HepG2 (cell line): ENCODE results near the gene KCNMA1. TPM values are rescaled to one million over a fixed set of nuclear protein-coding genes. Genes with fewer than 3 reads are reported as not detected.

Source experiments
- ATAC-seq: fragments of 200-7000 bp; cut with Tn5 transposase; 3 replicates; pipeline ENCODE4 v1.9.1; 2020; ENCODE audit warnings: mild to moderate bottlenecking, moderate library complexity
- BruUV-seq: library from RNA; stranded (reverse); fragments of 400-500 nt; replicated peaks from 2 replicates; lab custom pipeline; 2021; lab: Mats Ljungman, UMichigan
- CTCF ChIA-PET: fragments of 300-600 bp; formaldehyde crosslinking; extraction: SDS; loops from one replicate; lab custom pipeline; 2021; ENCODE audit warnings: low total read pairs, inconsistent platforms, low intra/inter-chr PET ratio; lab: Yijun Ruan, JAX
- POLR2A ChIA-PET: fragments of 350-600 bp; sonication (Branson Sonifier 250); formaldehyde crosslinking; loops from one replicate; lab custom pipeline; 2020; ENCODE audit warnings: antibody characterized with exemption, inconsistent platforms; lab: Yijun Ruan, JAX
- DNase-seq: peaks from one replicate; pipeline ENCODE4 v3.0.0-alpha.2; 2015; ENCODE audit warnings: low spot score
- FAIRE-seq: peaks from 3 replicates; lab custom pipeline; 2011; peaks lifted over from hg19 to GRCh38; lab: Jason Lieb, UNC
- H2AFZ ChIP-seq: one replicate; pipeline ENCODE4 v1.6.1; 2011; ENCODE audit warnings: low read length, inconsistent platforms
- H3K27ac ChIP-seq: fragments of 300-600 bp; 3 replicates; pipeline ENCODE4 v1.8.0; 2011; ENCODE audit warnings: mixed run types, mild to moderate bottlenecking, mixed read lengths, low read length, inconsistent platforms; ENCODE audit not compliant: insufficient read depth; ENCODE audit errors: extremely low read length
- H3K27me3 ChIP-seq, 2 experiments: fragments of 200-600 bp in 1 of 2; 2 replicates in 1 of 2; 3 replicates in 1 of 2; pipeline versions ENCODE4 v1.6.0 to v1.8.0; 2011; ENCODE audit warnings: low read length in 2 of 2, mild to moderate bottlenecking in 2 of 2, moderate library complexity in 2 of 2, inconsistent platforms in 1 of 2; ENCODE audit not compliant: insufficient read depth in 2 of 2, control insufficient read depth in 1 of 2
- H3K36me3 ChIP-seq, 2 experiments: fragments of 200-600 bp in 1 of 2; replicated peaks in 1 of 2; 2 replicates in 1 of 2; 3 replicates in 1 of 2; pipeline versions ENCODE4 v1.5.1 to v1.8.0; 2011; ENCODE audit warnings: low read length in 2 of 2, inconsistent platforms in 1 of 2; ENCODE audit not compliant: insufficient read depth in 2 of 2, control insufficient read depth in 1 of 2
- H3K4me1 ChIP-seq: 2 replicates; pipeline ENCODE4 v1.5.1; 2012; ENCODE audit warnings: low read length, inconsistent platforms; ENCODE audit not compliant: insufficient read depth
- H3K4me2 ChIP-seq: 2 replicates; pipeline ENCODE4 v1.6.0; 2011; ENCODE audit warnings: low read depth, low read length, inconsistent platforms
- H3K4me3 ChIP-seq, 3 experiments: fragments of 200-600 bp in 1 of 3; sonication (generic), shearing (Covaris generic) in 1 of 3; replicated peaks in 1 of 3; 2 replicates each; pipeline ENCODE4 v1.5.1; 2011 to 2016; ENCODE audit warnings: low read length in 3 of 3, inconsistent platforms in 2 of 3, low read depth in 2 of 3, mild to moderate bottlenecking in 2 of 3, control low read depth in 1 of 3, mixed read lengths in 1 of 3; ENCODE audit not compliant: insufficient read depth in 1 of 3
- H3K79me2 ChIP-seq: one replicate; pipeline ENCODE4 v1.6.1; 2011; ENCODE audit warnings: low read length, inconsistent platforms; ENCODE audit not compliant: insufficient read depth
- H3K9ac ChIP-seq: 2 replicates; pipeline ENCODE4 v1.6.0; 2011; ENCODE audit warnings: mild to moderate bottlenecking, low read depth, low read length, inconsistent platforms; ENCODE audit not compliant: insufficient read depth
- H3K9me3 ChIP-seq: 2 replicates; pipeline ENCODE4 v1.5.1; 2012; ENCODE audit warnings: mild to moderate bottlenecking, low read length
- H4K20me1 ChIP-seq: 2 replicates; pipeline ENCODE4 v1.6.0; 2011; ENCODE audit warnings: inconsistent platforms, mild to moderate bottlenecking, low read length, moderate library complexity; ENCODE audit not compliant: insufficient read depth
- HNRNPK ChIP-seq: fragments of 200-400 bp; formaldehyde crosslinking; IDR thresholded peaks from 2 replicates; pipeline ENCODE4 v1.6.1; 2018; ENCODE audit warnings: low read length, low read depth, moderate library complexity, mild to moderate bottlenecking; ENCODE audit not compliant: poor library complexity, severe bottlenecking
- NCOA2 ChIP-seq: sonication (generic); formaldehyde crosslinking; IDR thresholded peaks from 2 replicates; pipeline ENCODE4 v1.8.0; 2022; ENCODE audit warnings: inconsistent platforms
- PTBP1 ChIP-seq: fragments of 200-400 bp; formaldehyde crosslinking; IDR thresholded peaks from 2 replicates; pipeline ENCODE4 v1.6.1; 2018; ENCODE audit warnings: low read length, low read depth; ENCODE audit not compliant: poor library complexity, severe bottlenecking
- SIX4 ChIP-seq: sonication (generic); formaldehyde crosslinking; IDR thresholded peaks from 2 replicates; pipeline ENCODE4 v1.4.0; 2020; ENCODE audit warnings: missing genetic modification reagents
- TMF1 ChIP-seq: sonication (generic); formaldehyde crosslinking; IDR thresholded peaks from 2 replicates; pipeline ENCODE4 v1.8.1; 2022; ENCODE audit warnings: low read depth, missing genetic modification reagents
- TOE1 ChIP-seq: sonication (generic); formaldehyde crosslinking; IDR thresholded peaks from 2 replicates; pipeline ENCODE4 v1.4.0; 2020; ENCODE audit warnings: mild to moderate bottlenecking, missing genetic modification reagents
- ZNF10 ChIP-seq: sonication (generic); formaldehyde crosslinking; IDR thresholded peaks from 2 replicates; pipeline ENCODE4 v1.4.0; 2020; ENCODE audit warnings: mild to moderate bottlenecking, low read depth, missing genetic modification reagents, borderline replicate concordance
- ZNF121 ChIP-seq: sonication (generic); formaldehyde crosslinking; IDR thresholded peaks from 2 replicates; pipeline ENCODE4 v1.5.0; 2020; ENCODE audit warnings: mild to moderate bottlenecking, missing genetic modification reagents
- ZNF318 ChIP-seq: sonication (generic); formaldehyde crosslinking; IDR thresholded peaks from 2 replicates; pipeline ENCODE4 v1.4.0; 2020; ENCODE audit warnings: mild to moderate bottlenecking, missing genetic modification reagents
- ZNF333 ChIP-seq: sonication (generic); formaldehyde crosslinking; IDR thresholded peaks from 2 replicates; pipeline ENCODE4 v1.4.0; 2020; ENCODE audit warnings: mild to moderate bottlenecking, missing genetic modification reagents, borderline replicate concordance
- ZNF446 ChIP-seq: sonication (generic); formaldehyde crosslinking; IDR thresholded peaks from 2 replicates; pipeline ENCODE4 v1.5.0; 2020; ENCODE audit warnings: mild to moderate bottlenecking, missing genetic modification reagents
- ZNF549 ChIP-seq: sonication (generic); formaldehyde crosslinking; IDR thresholded peaks from 2 replicates; pipeline ENCODE4 v1.5.0; 2020; ENCODE audit warnings: missing genetic modification reagents
- WGBS: methylation state at CpG from one replicate; pipeline ENCODE4 v1.1.6; 2017; ENCODE audit warnings: low lambda C conversion rate; 5-methylcytosine and 5-hydroxymethylcytosine counted together
- in situ Hi-C: cut with HindIII; loops from 2 replicates; pipeline ENCODE4 v1.10.0; 2017; ENCODE audit warnings: low pct_unique_long_range_greater_than_20kb; ENCODE audit not compliant: extremely low pct_ligation_motif_present
- intact Hi-C: fragments of 100-400 bp; cut with micrococcal nuclease; formaldehyde crosslinking; loops from one replicate; pipeline ENCODE4 v1.10.0; 2022; ENCODE audit not compliant: unreplicated experiment
- polyA plus RNA-seq, 8 experiments: library from polyadenylated mRNA; depleted of rRNA in 3 of 8; stranded (reverse) in 7 of 8; unstranded in 1 of 8; fragments of >200 nt; fragmentation: Illumina TruSeq in 4 of 8; extraction: Trizol in 4 of 8; gene quantifications; 2 replicates each; pipeline versions ENCODE4 v1.2.1 to v1.2.3, GENCODE V29; 2011 to 2016; ENCODE audit warnings: low read depth in 4 of 8, missing spikeins in 1 of 8, mixed read lengths in 1 of 8; ENCODE audit not compliant: insufficient read depth in 1 of 8
- total RNA-seq, 5 experiments: library from RNA; depleted of rRNA; stranded (reverse); fragments of >200 nt; fragmentation: Illumina TruSeq; extraction: Trizol; gene quantifications; 2 replicates each; pipeline ENCODE4 v1.2.3, GENCODE V29; 2016; ENCODE audit warnings: low read depth in 1 of 5

The KCNMA1 gene
- total and polyA plus RNA-seq, 2 of the 13 experiments (the other 11 are each of a cell fraction or from before 2014, with no cell fraction given), result 0.02 TPM; not detected in 1

GRCh38 chr10:77189075-77189474 lies 448.5 kb downstream of the KCNMA1 start:
- no peak overlapping the region for H3K27ac ChIP-seq
- no peak overlapping the region for H3K4me2 ChIP-seq
- in situ Hi-C loops, result no loop called here
- no TSS peak for BruUV-seq
- no peak overlapping the region for H3K4me3 ChIP-seq
- intact Hi-C loops, result no loop called here
- POLR2A ChIA-PET, result no interaction called here
- no peaks in the 10 kb centered on the region for H3K9me3 ChIP-seq
- no peaks in the 10 kb centered on the region for H3K4me1 ChIP-seq
- no peak for ATAC-seq
- CTCF ChIA-PET, result no interaction called here
- FAIRE-seq, result no peak
- no peaks in the 10 kb centered on the region for H3K79me2 ChIP-seq
- DNase-seq, result no peak
- no peaks in the 10 kb centered on the region; a peak in 1 of 5 replicates for H3K27me3 ChIP-seq
- no peak overlapping the region for H3K9ac ChIP-seq
- 13% methylated on average over 4 of the region's 4 CpGs for WGBS
- no peaks in the 10 kb centered on the region for H4K20me1 ChIP-seq
- H2AFZ ChIP-seq, result no peak overlapping the region
- H3K36me3 ChIP-seq, result no peaks in the 10 kb centered on the region
- TF ChIP-seq PTBP1 (no peak), ZNF333 (CRISPR knock-in tag) (no peak), SIX4 (CRISPR knock-in tag) (no peak), HNRNPK (no peak), ZNF10 (no peak), NCOA2 (CRISPR knock-in tag) (no peak), TOE1 (CRISPR knock-in tag) (no peak), ZNF121 (CRISPR knock-in tag) (no peak), ZNF318 (CRISPR knock-in tag) (no peak), ZNF549 (CRISPR knock-in tag) (no peak), ZNF446 (CRISPR knock-in tag) (no peak), TMF1 (no peak)
